ENCODE measurements around the gene SWI5. TPM values are rescaled to one million over a fixed set of nuclear protein-coding genes. Genes with fewer than 3 reads are reported as not detected.
A peak's percentile ranks its signal among the peaks of the same experiment; 100 is the strongest.

The SWI5 gene
- total RNA-seq, 2 experiments from 2014 or later, result 12.2 to 13.7 TPM

DNA sequence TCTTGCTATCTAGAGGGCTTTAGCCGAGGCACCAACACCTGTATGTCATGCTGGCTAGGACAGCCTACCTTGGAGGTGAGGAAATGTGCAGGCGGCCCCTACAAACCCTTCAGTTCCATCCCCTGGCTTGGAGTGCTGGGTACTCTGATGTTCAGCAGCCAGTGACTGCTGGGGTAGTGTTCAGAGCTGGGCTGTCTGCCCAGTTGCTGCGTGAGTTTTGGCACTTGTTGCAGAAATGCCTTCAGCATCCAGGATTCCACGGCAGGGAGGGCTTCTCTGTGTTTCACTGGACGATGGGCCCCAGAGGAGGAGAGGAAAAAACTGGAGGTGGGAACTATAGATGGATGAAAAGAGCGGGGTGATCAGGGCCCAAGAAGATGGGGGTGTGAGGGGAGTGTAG, 10.4 kb downstream of the SWI5 start:
- ATAC-seq, result no peak
- H3K36me3 Mint-ChIP-seq (ENCODE audit: low read depth), result no peaks in the 10 kb centered on the region

DNA sequence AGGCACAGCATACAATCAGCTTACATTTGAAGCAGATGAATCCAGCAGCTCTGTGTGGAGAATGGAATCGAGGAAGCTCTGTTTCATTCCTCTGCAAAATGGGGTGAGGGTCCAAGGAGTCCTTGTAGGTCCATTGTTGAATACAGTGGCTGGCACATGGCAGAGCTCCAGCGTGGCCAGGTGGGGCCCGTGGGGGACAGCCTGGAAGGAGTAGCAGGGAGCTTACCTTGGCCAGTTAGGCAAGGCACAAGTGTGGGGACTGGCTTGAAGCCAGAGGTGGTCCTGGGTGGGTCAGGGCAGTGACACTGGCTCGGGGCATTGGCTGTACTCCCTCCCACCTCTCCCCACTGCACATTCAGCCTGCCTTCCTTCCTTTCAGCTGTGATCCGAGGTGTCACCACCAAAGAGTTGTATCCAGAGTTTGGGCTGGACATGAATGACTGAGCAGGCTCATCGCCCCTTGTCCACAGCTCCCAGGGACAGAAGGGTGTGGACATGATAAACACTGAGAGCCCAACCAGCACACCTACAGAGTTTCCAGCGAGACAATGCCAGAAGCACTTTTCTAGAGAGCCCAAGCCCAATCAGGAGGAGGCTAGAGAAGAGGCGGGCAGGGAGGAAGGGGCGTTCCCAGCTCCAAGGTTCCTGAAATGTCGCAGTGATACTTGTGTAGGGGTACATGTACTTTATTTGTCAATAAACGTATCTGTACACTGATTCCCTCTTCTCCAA, 12.4 kb downstream of the SWI5 start:
- Mint-ChIP-seq H3K9me3 (ENCODE audit: insufficient read depth) (no peaks in the 10 kb centered on the region), H3K4me1 (ENCODE audit: low read depth) (peaks cover 3% of the 10 kb centered on the region), H3K4me3 (no peak overlapping the region), H3K27me3 (ENCODE audit: low read depth) (no peaks in the 10 kb centered on the region), H3K36me3 (ENCODE audit: low read depth) (no peaks in the 10 kb centered on the region), H3K27ac (no peak overlapping the region)
- POLR2A ChIA-PET, result interaction anchor here (1.4 kb wide), 1 partner anchor 11 kb away, joined by 4 read pairs; no protein-coding TSS in a partner anchor
- no peak for DNase-seq
- CTCF ChIA-PET, result interaction anchor here (0.7 kb wide), 1 partner anchor 53 kb away, joined by 3 read pairs; no protein-coding TSS in a partner anchor
- ATAC-seq, result no peak

More for the DNA sequence above, 10.4 kb downstream of the SWI5 start:
- Mint-ChIP-seq H3K27me3 (ENCODE audit: low read depth) (no peaks in the 10 kb centered on the region), H3K4me3 (no peak overlapping the region), H3K27ac (no peak overlapping the region), H3K4me1 (ENCODE audit: low read depth) (peaks cover 3% of the 10 kb centered on the region), H3K9me3 (ENCODE audit: insufficient read depth) (no peaks in the 10 kb centered on the region)
- DNase-seq, result no peak
- POLR2A ChIA-PET, result interaction anchor here (1.4 kb wide), 1 partner anchor 11 kb away, joined by 8 read pairs; the partner anchor contains the start of genes GOLGA2 and SWI5
- CTCF ChIA-PET, result interaction anchor here (1.2 kb wide), 1 partner anchor 9 kb away, joined by 4 read pairs; no protein-coding TSS in a partner anchor

DNA sequence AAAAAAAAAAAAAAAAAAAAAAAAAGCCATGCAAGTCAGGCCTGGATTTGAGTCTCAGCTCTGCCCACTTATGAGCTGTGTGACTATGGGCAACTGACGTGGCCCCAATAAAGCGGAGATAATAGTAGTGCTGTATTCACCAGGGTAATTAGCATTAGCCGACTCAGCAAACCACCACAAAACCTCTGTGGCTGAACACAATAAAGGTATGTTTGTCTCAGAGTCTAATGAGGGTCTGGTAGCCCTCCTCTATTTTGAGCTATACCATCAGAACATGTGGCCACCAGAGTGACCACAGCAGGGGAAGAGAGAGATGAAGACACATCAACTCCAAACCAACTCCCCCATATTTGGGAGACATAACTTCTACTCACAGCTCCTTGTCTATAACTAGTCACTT, 15.9 kb downstream of the SWI5 start:
- H3K9me3 Mint-ChIP-seq (ENCODE audit: insufficient read depth), result no peaks in the 10 kb centered on the region
- CTCF ChIA-PET, result interaction anchor here (1.1 to 1.5 kb wide), 3 partner anchors 16 to 49 kb away, joined by 3 to 8 read pairs (median 3); partner anchors contain the start of genes GOLGA2 and SWI5
- H3K4me3 Mint-ChIP-seq, result no peak overlapping the region
- DNase-seq, result no peak
- no peaks in the 10 kb centered on the region for H3K36me3 Mint-ChIP-seq (ENCODE audit: low read depth)
- POLR2A ChIA-PET, result interaction anchor here (0.6 to 1.0 kb wide), 2 partner anchors 16 to 79 kb away, joined by 3 to 5 read pairs; partner anchors contain the start of genes GOLGA2, SWI5 and URM1
- H3K27me3 Mint-ChIP-seq (ENCODE audit: low read depth), result no peaks in the 10 kb centered on the region
- no peak overlapping the region for H3K27ac Mint-ChIP-seq
- ATAC-seq, result no peak
- H3K4me1 Mint-ChIP-seq (ENCODE audit: low read depth), result peaks cover 4% of the 10 kb centered on the region

DNA sequence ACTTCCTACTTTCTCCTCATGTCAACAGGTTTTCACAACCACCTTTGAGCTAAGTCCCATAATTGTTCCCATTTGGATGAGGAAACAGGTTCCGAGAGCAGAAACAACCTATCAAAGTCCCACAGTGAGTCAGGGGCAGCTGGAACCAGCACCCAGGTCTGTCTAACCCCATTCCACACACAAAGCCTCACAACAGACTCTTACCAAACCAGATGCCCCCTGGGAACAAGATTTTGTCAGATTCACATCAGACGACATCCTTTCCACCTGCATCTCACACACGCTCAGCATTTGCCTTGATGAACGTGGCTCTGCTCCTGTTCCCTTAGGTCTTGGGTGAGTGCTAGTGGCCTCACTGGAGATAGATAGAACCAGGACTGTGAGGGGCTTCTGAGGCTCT, 17.0 kb downstream of the SWI5 start:
- Mint-ChIP-seq H3K4me1 (ENCODE audit: low read depth) (peaks cover 4% of the 10 kb centered on the region), H3K27me3 (ENCODE audit: low read depth) (no peaks in the 10 kb centered on the region), H3K36me3 (ENCODE audit: low read depth) (no peaks in the 10 kb centered on the region), H3K9me3 (ENCODE audit: insufficient read depth) (no peaks in the 10 kb centered on the region), H3K4me3 (no peak overlapping the region), H3K27ac (no peak overlapping the region)
- CTCF ChIA-PET, result interaction anchor here (0.9 to 4.1 kb wide), 4 partner anchors 38 to 70 kb away, joined by 3 to 24 read pairs (median 6); no protein-coding TSS in a partner anchor
- POLR2A ChIA-PET, result no interaction called here
- ATAC-seq (no peak), DNase-seq (no peak)

DNA sequence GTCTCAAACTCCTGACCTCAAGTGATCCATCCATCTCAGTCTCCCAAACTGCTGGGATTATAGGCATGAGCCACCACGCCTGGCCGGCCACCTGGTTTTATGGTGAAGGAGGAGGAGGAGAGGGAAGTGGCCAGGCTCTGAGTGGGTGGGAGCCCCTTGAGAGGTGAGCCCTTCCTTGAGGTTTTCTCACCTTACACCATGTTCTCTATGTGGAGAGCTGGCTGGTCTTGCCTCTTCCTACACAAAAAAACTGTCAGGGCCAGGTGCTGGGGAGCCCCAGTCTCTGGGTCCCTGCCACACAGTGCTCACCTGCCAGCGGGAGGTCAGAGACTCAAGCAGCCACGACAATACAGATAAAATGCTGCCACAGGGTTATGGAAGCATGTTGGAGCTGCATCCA, 18.1 kb downstream of the SWI5 start:
- CTCF ChIA-PET, result interaction anchor here (1.6 to 4.1 kb wide), 2 partner anchors 68 to 117 kb away, joined by 4 to 24 read pairs; no protein-coding TSS in a partner anchor
- POLR2A ChIA-PET, result no interaction called here
- no peaks in the 10 kb centered on the region for H3K27me3 Mint-ChIP-seq (ENCODE audit: low read depth)
- H3K27ac Mint-ChIP-seq, result no peak overlapping the region
- no peaks in the 10 kb centered on the region for H3K36me3 Mint-ChIP-seq (ENCODE audit: low read depth)
- H3K4me1 Mint-ChIP-seq (ENCODE audit: low read depth), result peaks cover 4% of the 10 kb centered on the region
- no peaks in the 10 kb centered on the region for H3K9me3 Mint-ChIP-seq (ENCODE audit: insufficient read depth)
- H3K4me3 Mint-ChIP-seq, result no peak overlapping the region
- no peak for ATAC-seq
- DNase-seq, result no peak

DNA sequence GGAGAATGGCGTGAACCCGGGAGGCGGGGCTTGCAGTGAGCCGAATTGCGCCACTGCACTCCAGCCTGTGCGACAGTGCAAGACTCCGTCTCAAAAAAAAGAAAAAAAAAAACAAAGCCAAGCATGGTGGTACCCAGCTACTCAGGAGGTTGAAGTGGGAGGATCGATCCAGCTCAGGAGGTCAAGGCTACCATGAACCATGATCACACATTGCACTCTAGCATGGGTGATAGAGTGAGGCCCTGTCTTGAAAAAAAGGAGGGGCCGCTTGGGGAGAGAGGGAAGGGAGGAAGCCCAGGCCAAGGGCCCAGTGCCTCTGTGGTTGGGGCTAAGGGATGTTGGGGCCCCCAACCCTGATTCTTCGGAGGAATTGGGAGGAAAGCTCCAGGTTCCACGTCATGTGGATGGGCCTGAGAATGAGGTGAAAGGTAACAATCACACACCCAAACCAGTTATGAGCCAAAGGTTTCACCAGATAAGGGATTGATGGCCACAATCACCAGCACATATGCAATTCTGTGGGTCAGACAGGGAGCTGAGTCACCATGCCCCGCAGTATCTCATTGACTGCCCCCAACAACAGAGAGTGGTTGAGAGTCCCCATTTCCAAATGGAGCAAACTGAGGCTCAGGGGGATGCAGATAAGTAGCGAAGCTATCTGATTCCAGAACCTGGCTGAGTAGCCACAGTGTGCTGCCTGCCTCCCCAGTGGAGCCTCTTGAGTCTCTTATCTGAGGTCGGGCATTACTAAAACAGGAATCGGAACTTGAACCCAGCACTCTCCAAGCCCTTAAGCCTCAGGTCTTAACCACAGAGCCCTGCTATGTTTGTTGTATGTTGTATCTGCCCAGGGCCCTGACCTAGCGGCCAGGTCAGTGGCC, 20.5 kb downstream of the SWI5 start:
- ChIA-PET CTCF (interaction anchor here (0.6 to 4.1 kb wide), 7 partner anchors 12 to 145 kb away, joined by 3 to 24 read pairs (median 8); partner anchors contain the start of gene CERCAM), POLR2A (no interaction called here)
- no peak overlapping the region for H3K27ac Mint-ChIP-seq
- no peak for DNase-seq
- no peaks in the 10 kb centered on the region for H3K36me3 Mint-ChIP-seq (ENCODE audit: low read depth)
- no peaks in the 10 kb centered on the region for H3K27me3 Mint-ChIP-seq (ENCODE audit: low read depth)
- no peak for ATAC-seq
- peaks cover 4% of the 10 kb centered on the region for H3K4me1 Mint-ChIP-seq (ENCODE audit: low read depth)
- no peak overlapping the region for H3K4me3 Mint-ChIP-seq
- no peaks in the 10 kb centered on the region for H3K9me3 Mint-ChIP-seq (ENCODE audit: insufficient read depth)

DNA sequence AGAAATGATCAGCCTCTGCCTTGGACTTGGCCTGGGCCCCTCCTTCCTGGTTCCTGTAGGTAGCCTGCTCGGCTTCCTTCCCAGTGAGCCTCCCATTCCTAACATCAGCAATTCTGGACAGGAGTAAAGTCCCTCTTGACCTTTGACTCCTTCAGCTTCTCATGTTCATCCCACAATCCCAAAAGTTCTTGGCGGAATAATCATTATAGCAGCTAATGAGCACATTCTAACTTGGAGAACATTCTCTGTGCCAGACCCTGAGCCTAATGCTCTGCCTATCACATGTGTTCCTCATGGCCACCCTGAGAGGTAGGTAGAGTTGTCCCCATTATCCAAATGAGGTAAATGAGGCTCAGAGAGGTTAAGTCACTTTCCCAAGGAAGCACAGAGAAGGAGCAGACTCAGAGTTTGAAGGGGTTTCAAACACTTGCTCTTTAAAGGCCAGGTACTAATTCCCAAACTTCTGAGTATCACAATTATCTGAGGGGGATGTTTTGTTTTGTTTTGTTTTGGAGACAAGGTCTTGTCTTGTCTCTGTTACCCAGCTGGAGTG, 21.2 kb downstream of the SWI5 start:
- Mint-ChIP-seq H3K27ac (no peak overlapping the region), H3K27me3 (ENCODE audit: low read depth) (no peaks in the 10 kb centered on the region), H3K4me1 (ENCODE audit: low read depth) (peaks cover 4% of the 10 kb centered on the region), H3K36me3 (ENCODE audit: low read depth) (no peaks in the 10 kb centered on the region), H3K4me3 (no peak overlapping the region), H3K9me3 (ENCODE audit: insufficient read depth) (no peaks in the 10 kb centered on the region)
- ChIA-PET CTCF (interaction anchor here (0.6 to 4.1 kb wide), 8 partner anchors 9 to 144 kb away, joined by 3 to 24 read pairs (median 5); partner anchors contain the start of gene CERCAM), POLR2A (no interaction called here)
- no peak for ATAC-seq
- DNase-seq, result no peak

DNA sequence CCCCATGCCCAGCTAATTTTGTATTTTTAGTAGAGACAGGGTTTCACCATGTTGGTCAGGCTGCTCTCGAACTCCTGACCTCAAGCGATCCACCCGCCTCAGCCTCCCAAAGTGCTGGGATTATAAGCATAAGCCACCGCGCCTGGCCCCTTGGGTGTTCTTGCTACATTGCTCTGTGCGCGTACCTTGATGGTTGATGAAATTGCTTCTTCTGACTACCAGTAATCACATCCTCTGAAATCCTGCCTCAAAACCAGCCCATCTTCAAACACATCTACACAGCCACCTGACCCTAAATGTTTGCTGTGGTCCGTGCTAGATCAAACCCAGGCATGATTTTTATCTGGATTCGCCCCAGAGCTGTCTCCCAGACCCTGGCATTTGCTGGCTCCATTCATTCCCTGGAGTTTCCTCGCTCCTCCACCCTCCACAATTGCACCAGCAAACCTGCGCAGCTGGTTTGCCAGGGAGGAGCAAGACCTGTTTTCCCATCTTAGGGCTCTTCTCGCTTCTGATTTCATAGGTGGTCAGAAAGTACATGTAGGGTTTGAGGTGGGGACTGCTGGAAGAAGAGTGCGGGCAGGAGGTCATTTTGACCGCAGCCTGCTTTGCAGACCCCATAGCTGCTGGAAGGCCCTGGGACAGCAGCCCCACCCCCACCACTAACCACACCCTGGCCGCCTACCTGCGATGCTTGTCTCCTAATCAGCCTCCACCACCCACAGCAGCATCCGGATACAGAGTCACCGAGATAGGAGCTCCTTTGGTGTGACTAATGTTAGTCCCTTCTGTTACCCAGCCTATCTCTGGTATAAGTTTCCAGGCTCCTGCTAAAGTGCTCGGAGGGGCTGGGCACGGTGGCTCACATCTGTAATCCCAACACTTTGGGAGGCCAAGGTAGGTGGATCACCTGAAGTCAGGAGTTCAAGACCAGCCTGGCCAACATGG, 22.7 kb downstream of the SWI5 start:
- Mint-ChIP-seq H3K27ac (no peak overlapping the region), H3K4me1 (ENCODE audit: low read depth) (peaks cover 4% of the 10 kb centered on the region), H3K36me3 (ENCODE audit: low read depth) (no peaks in the 10 kb centered on the region), H3K4me3 (no peak overlapping the region), H3K9me3 (ENCODE audit: insufficient read depth) (no peaks in the 10 kb centered on the region), H3K27me3 (ENCODE audit: low read depth) (no peaks in the 10 kb centered on the region)
- ATAC-seq (no peak), DNase-seq (no peak)
- CTCF ChIA-PET, result interaction anchor here (0.7 to 2.4 kb wide), 3 partner anchors 43 to 563 kb away, joined by 3 to 8 read pairs (median 5); no protein-coding TSS in a partner anchor
- POLR2A ChIA-PET, result interaction anchor here (0.8 kb wide), 1 partner anchor 121 kb away, joined by 3 read pairs; no protein-coding TSS in a partner anchor

DNA sequence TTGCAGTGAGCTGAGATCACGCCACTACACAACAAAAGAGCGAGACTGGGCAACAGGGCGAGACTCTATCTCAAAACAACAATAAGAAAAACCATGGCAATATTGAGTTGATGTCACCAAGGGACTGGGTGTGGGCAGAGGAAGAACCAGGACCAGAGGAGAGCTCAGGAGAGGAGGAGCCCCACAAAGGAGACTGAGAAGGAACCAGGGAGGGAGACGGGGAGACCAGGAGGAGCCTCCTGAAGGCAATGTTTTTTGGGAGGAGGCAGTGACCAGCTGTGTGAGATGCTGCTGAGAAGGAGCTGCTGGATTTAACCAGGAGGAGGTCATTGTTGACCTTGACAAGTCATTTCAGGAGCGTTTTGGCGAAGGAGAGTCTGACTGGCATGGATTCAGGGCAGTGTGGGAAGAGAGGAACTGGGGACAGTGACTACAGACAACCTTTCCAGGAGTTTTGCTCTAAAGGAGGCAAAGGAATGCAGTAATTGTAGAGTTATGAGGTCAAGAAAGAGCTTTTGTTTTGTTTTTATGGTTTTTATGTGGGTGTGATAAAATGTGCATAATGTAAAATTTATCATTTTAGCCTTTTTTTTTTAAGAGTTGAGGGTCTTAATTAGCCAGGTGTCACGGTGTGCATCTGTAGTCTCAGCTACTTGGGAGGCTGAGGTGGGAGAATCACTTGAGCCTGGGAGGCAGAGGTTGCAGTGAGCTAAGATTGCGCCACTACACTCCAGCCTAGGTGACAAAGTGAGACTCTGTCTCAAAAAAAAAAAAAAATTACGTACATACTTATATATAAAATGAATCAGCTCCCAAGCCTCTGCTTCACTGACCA, 28.3 kb downstream of the SWI5 start:
- H3K36me3 Mint-ChIP-seq (ENCODE audit: low read depth), result peaks cover 2% of the 10 kb centered on the region
- ATAC-seq (no peak), DNase-seq (no peak)
- CTCF ChIA-PET, result interaction anchor here (0.7 to 2.7 kb wide), 4 partner anchors 9 to 58 kb away, joined by 3 to 12 read pairs (median 4); no protein-coding TSS in a partner anchor
- no peaks in the 10 kb centered on the region for H3K27me3 Mint-ChIP-seq (ENCODE audit: low read depth)
- no peaks in the 10 kb centered on the region for H3K9me3 Mint-ChIP-seq (ENCODE audit: insufficient read depth)
- POLR2A ChIA-PET, result no interaction called here
- H3K4me1 Mint-ChIP-seq (ENCODE audit: low read depth), result no peaks in the 10 kb centered on the region
- peak overlapping the region; percentile 13 for H3K27ac Mint-ChIP-seq
- no peak overlapping the region for H3K4me3 Mint-ChIP-seq

DNA sequence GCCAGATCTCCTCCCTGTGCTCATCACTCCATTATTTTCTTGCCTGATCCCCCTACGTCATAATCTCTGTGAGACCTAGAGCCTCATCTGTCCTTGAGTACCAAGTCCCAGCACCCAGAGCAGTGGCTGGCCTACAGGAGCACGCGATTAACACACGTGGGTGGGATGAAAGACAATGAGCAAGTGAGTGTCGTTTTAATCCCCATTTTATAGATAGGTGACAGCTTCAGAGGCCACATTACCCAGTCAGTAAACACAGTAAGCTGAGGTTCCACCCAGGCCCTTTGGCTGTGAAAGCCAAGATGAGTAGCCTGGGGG, 28.9 kb downstream of the SWI5 start:
- Mint-ChIP-seq H3K4me3 (no peak overlapping the region), H3K4me1 (ENCODE audit: low read depth) (no peaks in the 10 kb centered on the region), H3K27me3 (ENCODE audit: low read depth) (no peaks in the 10 kb centered on the region), H3K9me3 (ENCODE audit: insufficient read depth) (no peaks in the 10 kb centered on the region), H3K27ac (no peak overlapping the region), H3K36me3 (ENCODE audit: low read depth) (peaks cover 6% of the 10 kb centered on the region)
- ATAC-seq (no peak), DNase-seq (no peak)
- POLR2A ChIA-PET, result no interaction called here
- CTCF ChIA-PET, result interaction anchor here (2.7 kb wide), 1 partner anchor 10 kb away, joined by 12 read pairs; no protein-coding TSS in a partner anchor

Data from activated CD8-positive, alpha-beta T cell treated with anti-CD3 and anti-CD28 coated beads, Interleukin-2, amount 10 ng/mL, durations not matched to agents 7 days and 5 days (primary cell).